Activated T-cell treated with anti-CD3 and anti-CD28 coated beads, Interleukin-2, amount 50 U/mL, for 24 hours (primary cell): ENCODE results near the gene NTNG1.
"Not testable (repeated sequence)": the region's sequence is repeated elsewhere in the genome, so short reads cannot be mapped to it uniquely, and the experiment has no call there.

ENCODE experiments used
- DNase-seq: peaks from one replicate; pipeline ENCODE4 v3.0.0-alpha.2; 2020
- H3K27ac Mint-ChIP-seq: 2 replicates; pipeline ENCODE4 v1.8.0; 2020; ENCODE audit warnings: mild to moderate bottlenecking, mixed read lengths
- H3K27me3 Mint-ChIP-seq: 2 replicates; pipeline ENCODE4 v1.8.0; 2020; ENCODE audit warnings: mixed read lengths
- H3K36me3 Mint-ChIP-seq: 2 replicates; pipeline ENCODE4 v1.8.0; 2020; ENCODE audit warnings: low read depth, mixed read lengths
- H3K4me1 Mint-ChIP-seq: 2 replicates; pipeline ENCODE4 v1.8.0; 2020; ENCODE audit warnings: low read depth, mixed read lengths
- H3K4me3 Mint-ChIP-seq: 2 replicates; pipeline ENCODE4 v1.8.0; 2020; ENCODE audit warnings: mild to moderate bottlenecking, moderate library complexity, mixed read lengths
- H3K9me3 Mint-ChIP-seq: 2 replicates; pipeline ENCODE4 v1.8.0; 2020; ENCODE audit warnings: mixed read lengths

NTNG1 gene

GRCh38 chr1:107198561-107198960 lies 57.7 kb downstream of the NTNG1 start:
- no peaks in the 10 kb centered on the region for H3K36me3 Mint-ChIP-seq
- no peaks in the 10 kb centered on the region for H3K27me3 Mint-ChIP-seq
- DNase-seq: no peak
- peaks cover 2% of the 10 kb centered on the region for H3K9me3 Mint-ChIP-seq
- H3K4me1 Mint-ChIP-seq: no peaks in the 10 kb centered on the region
- no peak overlapping the region for H3K27ac Mint-ChIP-seq
- no peak overlapping the region for H3K4me3 Mint-ChIP-seq

GRCh38 chr1:107200631-107201030 lies 59.8 kb downstream of the NTNG1 start:
- H3K27ac Mint-ChIP-seq: no peak overlapping the region
- no peaks in the 10 kb centered on the region for H3K36me3 Mint-ChIP-seq
- peaks cover 2% of the 10 kb centered on the region for H3K9me3 Mint-ChIP-seq
- no peaks in the 10 kb centered on the region for H3K27me3 Mint-ChIP-seq
- H3K4me1 Mint-ChIP-seq: no peaks in the 10 kb centered on the region
- no peak overlapping the region for H3K4me3 Mint-ChIP-seq
- no peak for DNase-seq

GRCh38 chr1:107202007-107202406 lies 61.2 kb downstream of the NTNG1 start:
- Mint-ChIP-seq H3K27me3 (no peaks in the 10 kb centered on the region), H3K27ac (no peak overlapping the region), H3K4me1 (no peaks in the 10 kb centered on the region), H3K9me3 (peaks cover 2% of the 10 kb centered on the region), H3K36me3 (no peaks in the 10 kb centered on the region), H3K4me3 (no peak overlapping the region)
- DNase-seq: no peak

- Mint-ChIP-seq H3K27me3 (no peaks in the 10 kb centered on the region), H3K4me1 (no peaks in the 10 kb centered on the region), H3K9me3 (peaks cover 19% of the 10 kb centered on the region), H3K4me3 (no peak overlapping the region), H3K36me3 (no peaks in the 10 kb centered on the region), H3K27ac (no peak overlapping the region)
- DNase-seq: no peak
These were observed 72.4 kb downstream of the NTNG1 start for GRCh38 chr1:107213225-107213624.

GRCh38 chr1:107220036-107220435 lies 79.2 kb downstream of the NTNG1 start:
- H3K4me1 Mint-ChIP-seq: no peaks in the 10 kb centered on the region
- peaks cover 27% of the 10 kb centered on the region for H3K9me3 Mint-ChIP-seq
- H3K27ac Mint-ChIP-seq: no peak overlapping the region
- peaks cover 3% of the 10 kb centered on the region for H3K27me3 Mint-ChIP-seq
- DNase-seq: no peak
- no peak overlapping the region for H3K4me3 Mint-ChIP-seq
- no peaks in the 10 kb centered on the region for H3K36me3 Mint-ChIP-seq

GRCh38 chr1:107225706-107226105 lies 84.9 kb downstream of the NTNG1 start:
- Mint-ChIP-seq H3K4me1 (no peaks in the 10 kb centered on the region), H3K9me3 (no peaks in the 10 kb centered on the region), H3K4me3 (no peak overlapping the region), H3K36me3 (no peaks in the 10 kb centered on the region), H3K27me3 (peaks cover 3% of the 10 kb centered on the region), H3K27ac (no peak overlapping the region)
- DNase-seq: no peak

- Mint-ChIP-seq H3K36me3 (no peaks in the 10 kb centered on the region), H3K27me3 (peaks cover 3% of the 10 kb centered on the region), H3K9me3 (no peaks in the 10 kb centered on the region), H3K4me3 (no peak overlapping the region), H3K4me1 (no peaks in the 10 kb centered on the region), H3K27ac (no peak overlapping the region)
- no peak for DNase-seq
These were observed 88.0 kb downstream of the NTNG1 start for GRCh38 chr1:107228704-107229371.

- H3K36me3 Mint-ChIP-seq: no peaks in the 10 kb centered on the region
- H3K27ac Mint-ChIP-seq: no peak overlapping the region
- no peaks in the 10 kb centered on the region for H3K27me3 Mint-ChIP-seq
- no peaks in the 10 kb centered on the region for H3K9me3 Mint-ChIP-seq
- H3K4me1 Mint-ChIP-seq: no peaks in the 10 kb centered on the region
- no peak for DNase-seq
- no peak overlapping the region for H3K4me3 Mint-ChIP-seq
These were observed 88.9 kb downstream of the NTNG1 start for GRCh38 chr1:107229711-107230110.

- H3K36me3 Mint-ChIP-seq: no peaks in the 10 kb centered on the region
- DNase-seq: no peak
- no peak overlapping the region for H3K27ac Mint-ChIP-seq
- no peak overlapping the region for H3K4me3 Mint-ChIP-seq
- no peaks in the 10 kb centered on the region for H3K27me3 Mint-ChIP-seq
- H3K4me1 Mint-ChIP-seq: no peaks in the 10 kb centered on the region
- no peaks in the 10 kb centered on the region for H3K9me3 Mint-ChIP-seq
These were observed 89.3 kb downstream of the NTNG1 start for GRCh38 chr1:107230121-107230520.

GRCh38 chr1:107231291-107231690 lies 90.5 kb downstream of the NTNG1 start:
- DNase-seq: no peak
- Mint-ChIP-seq H3K27me3 (no peaks in the 10 kb centered on the region), H3K36me3 (no peaks in the 10 kb centered on the region), H3K27ac (no peak overlapping the region), H3K4me1 (no peaks in the 10 kb centered on the region), H3K9me3 (peaks cover 5% of the 10 kb centered on the region), H3K4me3 (no peak overlapping the region)

- Mint-ChIP-seq H3K4me1 (no peaks in the 10 kb centered on the region), H3K9me3 (peaks cover 15% of the 10 kb centered on the region), H3K27ac (no peak overlapping the region), H3K4me3 (no peak overlapping the region), H3K27me3 (no peaks in the 10 kb centered on the region), H3K36me3 (no peaks in the 10 kb centered on the region)
- DNase-seq: no peak
These were observed 91.6 kb downstream of the NTNG1 start for GRCh38 chr1:107232426-107232825.

- peaks cover 18% of the 10 kb centered on the region for H3K9me3 Mint-ChIP-seq
- DNase-seq, H3K4me1 Mint-ChIP-seq: not testable (repeated sequence)
These were observed 95.9 kb downstream of the NTNG1 start for GRCh38 chr1:107236760-107237159.

GRCh38 chr1:107243461-107243860 lies 102.6 kb downstream of the NTNG1 start:
- H3K4me3 Mint-ChIP-seq: no peak overlapping the region
- H3K36me3 Mint-ChIP-seq: no peaks in the 10 kb centered on the region
- peaks cover 4% of the 10 kb centered on the region for H3K4me1 Mint-ChIP-seq
- peaks cover 11% of the 10 kb centered on the region for H3K27me3 Mint-ChIP-seq
- H3K9me3 Mint-ChIP-seq: no peaks in the 10 kb centered on the region
- no peak for DNase-seq
- H3K27ac Mint-ChIP-seq: no peak overlapping the region

More at GRCh38 chr1:107236760-107237159, 95.9 kb downstream of the NTNG1 start:
- H3K27me3 Mint-ChIP-seq, H3K4me3 Mint-ChIP-seq, H3K27ac Mint-ChIP-seq, H3K36me3 Mint-ChIP-seq: not testable (repeated sequence)

- no peak overlapping the region for H3K27ac Mint-ChIP-seq
- no peak for DNase-seq
- no peaks in the 10 kb centered on the region for H3K36me3 Mint-ChIP-seq
These were observed 104.1 kb downstream of the NTNG1 start for GRCh38 chr1:107244709-107245500.

GRCh38 chr1:107246775-107247345 lies 106.0 kb downstream of the NTNG1 start:
- H3K27ac Mint-ChIP-seq: no peak overlapping the region
- H3K4me1 Mint-ChIP-seq: peaks cover 8% of the 10 kb centered on the region
- H3K4me3 Mint-ChIP-seq: no peak overlapping the region
- H3K9me3 Mint-ChIP-seq: no peaks in the 10 kb centered on the region
- peaks cover 11% of the 10 kb centered on the region for H3K27me3 Mint-ChIP-seq
- no peak for DNase-seq
- H3K36me3 Mint-ChIP-seq: no peaks in the 10 kb centered on the region

More at GRCh38 chr1:107244709-107245500, 104.1 kb downstream of the NTNG1 start:
- Mint-ChIP-seq H3K9me3 (no peaks in the 10 kb centered on the region), H3K27me3 (peaks cover 11% of the 10 kb centered on the region), H3K4me1 (peaks cover 5% of the 10 kb centered on the region), H3K4me3 (no peak overlapping the region)
